Peyer's patch (tissue), 4 donors: ENCODE measurements around the gene APOBEC2. TPM values are rescaled to one million over a fixed set of nuclear protein-coding genes. Genes with fewer than 3 reads are reported as not detected.

Experiments used
- DNase-seq, 3 donors: peaks; one replicate each; pipeline ENCODE4 v3.0.0-alpha.2; 2017 to 2019
- H3K27ac ChIP-seq, 4 donors: fragments of 200-600 bp; sonication (generic); one replicate each; pipeline ENCODE4 v1.5.1; 2016 to 2019
- H3K27me3 ChIP-seq, 2 donors: fragments of 200-600 bp; sonication (generic); one replicate each; pipeline ENCODE4 v1.5.1; 2019
- H3K36me3 ChIP-seq, 3 donors: fragments of 200-600 bp; sonication (generic); one replicate each; pipeline ENCODE4 v1.5.1; 2016 to 2019
- H3K4me1 ChIP-seq, 4 donors: fragments of 200-600 bp; sonication (generic); one replicate each; pipeline ENCODE4 v1.5.1; 2016 to 2019
- H3K4me3 ChIP-seq, 4 donors: fragments of 200-600 bp; sonication (generic); 1 replicate in 3 of 4; 2 replicates in 1 of 4; pipeline ENCODE4 v1.5.1; 2016 to 2019; ENCODE audit warnings: mild to moderate bottlenecking in 1 of 4
- H3K9me3 ChIP-seq, 4 donors: fragments of 200-600 bp; sonication (generic); one replicate each; pipeline ENCODE4 v1.5.1; 2016 to 2019; ENCODE audit warnings: mild to moderate bottlenecking in 1 of 4
- CTCF ChIP-seq, 6 experiments: fragments of 450-650 bp in 4 of 6; fragments of 200-600 bp in 2 of 6; sonication (generic) in 1 of 6; IDR thresholded peaks; one replicate each; pipeline ENCODE4 v1.5.1; 2017 to 2019; ENCODE audit warnings: antibody characterized with exemption in 6 of 6, mild to moderate bottlenecking in 3 of 6, moderate library complexity in 1 of 6
- POLR2A ChIP-seq, 2 donors: fragments of 450-650 bp; IDR thresholded peaks; one replicate each; pipeline ENCODE4 v1.5.1; 2017; ENCODE audit warnings: antibody characterized with exemption in 2 of 2, mild to moderate bottlenecking in 2 of 2, moderate library complexity in 2 of 2
- total RNA-seq, 4 donors: library from RNA; depleted of rRNA; stranded (reverse); fragments of >200 nt; gene quantifications; one replicate each; pipeline ENCODE4 v1.1.0, GENCODE V29; 2016

Gene APOBEC2
- total RNA-seq, 4 donors from 2014 or later: 1.1 TPM; not detected in 3

DNA sequence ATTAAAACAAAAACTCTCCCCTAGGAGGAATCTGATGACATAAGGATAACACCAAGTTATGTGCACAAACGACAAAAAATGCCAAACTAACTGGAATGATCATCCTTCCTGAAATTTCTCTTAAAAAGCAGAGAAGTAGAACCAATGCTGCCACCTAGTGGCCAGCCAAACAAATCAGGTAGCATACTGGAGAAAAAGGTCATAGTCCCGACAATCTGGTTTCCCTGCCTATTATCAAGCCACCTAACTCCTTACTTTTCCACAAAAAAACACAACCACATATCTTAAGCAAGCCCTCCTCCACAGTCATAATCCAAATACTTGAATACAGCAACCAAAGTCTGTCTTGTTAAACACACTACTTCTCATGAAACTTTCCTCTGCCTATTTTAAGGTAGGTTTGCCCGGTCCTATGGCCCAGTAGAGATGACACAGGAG is 13.9 kb downstream of the APOBEC2 start:
- peak; percentile 67 to 91 (median 71) for DNase-seq
- Histone ChIP-seq H3K4me1 (peaks cover 0 to 28% (median 0%) of the 10 kb centered on the region in 4 donors), H3K36me3 (peaks cover 0 to 10% (median 0%) of the 10 kb centered on the region in 3 donors), H3K4me3 (no peak overlapping the region), H3K27ac (no peak overlapping the region), H3K9me3 (no peaks in the 10 kb centered on the region), H3K27me3 (no peaks in the 10 kb centered on the region)
- no peak for TF ChIP-seq POLR2A (IDR thresholded peaks at IDR 0.05)
- peak; percentile 78 to 95 (median 89) for TF ChIP-seq CTCF (IDR thresholded peaks at IDR 0.05)

GRCh38 chr6:41071501-41071922 is 18.5 kb downstream of the APOBEC2 start:
- H3K27ac ChIP-seq: peak overlapping the region; percentile 96 to 100 (median 99)
- peaks cover 0 to 10% (median 0%) of the 10 kb centered on the region in 3 donors for H3K36me3 ChIP-seq
- H3K4me3 ChIP-seq: peak overlapping the region; percentile 73 to 97 (median 91)
- peaks cover 0 to 36% (median 6%) of the 10 kb centered on the region in 4 donors for H3K4me1 ChIP-seq
- DNase-seq: peak in 2 of 3 donors; percentile 78 to 92
- no peaks in the 10 kb centered on the region for H3K27me3 ChIP-seq
- H3K9me3 ChIP-seq: no peaks in the 10 kb centered on the region
- TF ChIP-seq POLR2A (IDR thresholded peaks at IDR 0.05) (peak; percentile 26 to 67), CTCF (IDR thresholded peaks at IDR 0.05) (peak in 2 of 6 experiments; percentile 1 to 12)

DNA sequence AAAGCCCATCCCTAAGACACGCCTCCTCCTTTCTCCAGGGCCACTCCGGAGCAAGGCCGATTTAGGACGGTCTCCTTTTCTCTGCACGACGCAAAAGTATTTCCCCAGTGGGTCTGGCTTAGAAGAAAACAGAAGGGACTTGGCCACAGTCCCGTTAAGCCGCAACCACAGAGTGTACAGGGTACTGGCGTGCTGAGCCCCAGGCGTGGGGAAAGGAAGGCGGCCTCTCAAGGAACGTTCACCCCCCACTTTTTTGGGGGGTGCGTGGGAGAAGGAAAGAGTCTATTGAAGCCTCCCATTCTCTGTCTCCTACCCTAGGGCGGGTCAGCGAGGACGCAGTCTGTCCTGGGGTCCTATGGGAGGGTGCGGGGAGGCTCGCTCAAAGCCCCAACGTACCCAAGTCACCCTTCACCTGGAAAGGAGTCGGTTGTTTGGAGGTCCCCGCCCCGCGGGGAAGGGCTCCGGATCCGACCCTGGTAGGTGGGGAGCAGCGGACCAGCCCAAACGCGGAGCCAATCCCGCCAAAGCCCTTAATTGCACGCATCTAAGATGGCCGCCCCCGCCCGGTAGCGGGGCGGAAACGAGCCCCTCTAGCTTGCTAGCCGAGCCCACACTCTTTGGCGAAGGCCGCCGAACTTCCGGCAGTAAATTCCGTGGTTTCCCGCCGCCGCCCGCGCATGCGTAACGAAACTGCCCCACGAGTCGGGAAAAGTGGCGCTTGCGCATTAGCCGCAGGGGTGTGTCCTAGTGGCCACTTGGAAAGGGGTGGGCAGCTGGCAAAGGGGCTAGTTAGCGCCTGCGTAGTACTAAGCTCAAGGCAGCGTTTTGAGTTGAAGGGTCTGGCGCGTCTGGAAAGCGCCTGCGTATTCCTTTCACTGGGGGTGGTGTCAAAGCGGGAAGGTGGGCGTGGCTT is 19.2 kb downstream of the APOBEC2 start, which contains the start of gene OARD1:
OARD1 (minus strand) TSS at position 434 of the 913 bp plus-strand sequence. CDS start 722 bp downstream, outside the sequence.
- Histone ChIP-seq H3K4me1 (peaks cover 0 to 37% (median 6%) of the 10 kb centered on the region in 4 donors), H3K9me3 (no peaks in the 10 kb centered on the region), H3K4me3 (peak within 1 kb of the TSS; percentile 73 to 97 (median 91)), H3K36me3 (peaks cover 0 to 10% (median 0%) of the 10 kb centered on the region in 3 donors), H3K27ac (peak within 1 kb of the TSS; percentile 96 to 100 (median 99)), H3K27me3 (no peaks in the 10 kb centered on the region)
- TF ChIP-seq POLR2A (IDR thresholded peaks at IDR 0.05): peak; percentile 62 to 72
- peak in 4 of 6 experiments; percentile 21 to 35 (median 28) for TF ChIP-seq CTCF (IDR thresholded peaks at IDR 0.05)
- DNase-seq: peak; percentile 95 to 99 (median 99)

DNA sequence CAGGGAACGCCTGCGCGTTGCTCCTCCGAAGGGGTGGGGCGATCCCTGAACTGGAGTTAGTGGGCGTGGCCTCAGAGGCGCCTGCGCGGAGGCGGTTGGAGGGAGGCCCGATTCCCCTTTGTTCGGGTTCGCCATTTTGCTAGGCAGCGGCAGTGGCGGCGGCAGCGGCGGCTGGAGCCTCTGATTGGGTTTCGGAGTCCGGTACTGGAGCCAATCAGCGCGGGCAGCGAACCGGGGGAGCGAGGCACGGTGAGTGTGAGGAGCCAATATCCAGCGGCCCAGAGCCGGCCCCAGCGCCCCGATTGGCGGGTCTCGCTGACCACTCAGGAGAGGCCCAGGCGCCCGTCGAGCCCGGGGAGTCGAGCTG is 19.8 kb downstream of the APOBEC2 start, which contains the start of gene NFYA:
NFYA (plus strand) TSS at position 139 of the 367 bp plus-strand sequence. CDS start 6,116 bp downstream, outside the sequence.
- Histone ChIP-seq H3K27me3 (no peaks in the 10 kb centered on the region), H3K4me1 (peaks cover 0 to 43% (median 6%) of the 10 kb centered on the region in 4 donors), H3K27ac (peak within 1 kb of the TSS; percentile 96 to 100 (median 99)), H3K4me3 (peak within 1 kb of the TSS; percentile 73 to 97 (median 91)), H3K36me3 (peaks cover 0 to 7% (median 0%) of the 10 kb centered on the region in 3 donors), H3K9me3 (no peaks in the 10 kb centered on the region)
- peak in 1 of 2 donors; percentile 83 for TF ChIP-seq POLR2A (IDR thresholded peaks at IDR 0.05)
- TF ChIP-seq CTCF (IDR thresholded peaks at IDR 0.05): no peak
- peak; percentile 98 to 100 (median 100) for DNase-seq

- TF ChIP-seq POLR2A (IDR thresholded peaks at IDR 0.05) (peak; percentile 74 to 97), CTCF (IDR thresholded peaks at IDR 0.05) (peak; percentile 28 to 65 (median 58))
- H3K4me1 ChIP-seq: peaks cover 0 to 47% (median 6%) of the 10 kb centered on the region in 4 donors
- H3K9me3 ChIP-seq: no peaks in the 10 kb centered on the region
- H3K27ac ChIP-seq: peak overlapping the region; percentile 96 to 100 (median 99)
- DNase-seq: peak; percentile 87 to 94 (median 89)
- peaks cover 0 to 2% (median 0%) of the 10 kb centered on the region in 3 donors for H3K36me3 ChIP-seq
- H3K4me3 ChIP-seq: peak overlapping the region; percentile 73 to 97 (median 91)
- H3K27me3 ChIP-seq: no peaks in the 10 kb centered on the region
Measured at GRCh38 chr6:41073203-41073967, 20.4 kb downstream of the APOBEC2 start.
